PC-9 (cell line): ENCODE results near the gene C16orf90. TPM values are rescaled to one million over a fixed set of nuclear protein-coding genes. Genes with fewer than 3 reads are reported as not detected.

Source experiments
- BruUV-seq: library from RNA; stranded (reverse); fragments of 400-500 nt; replicated peaks from 2 replicates; lab custom pipeline; 2021; lab: Mats Ljungman, UMichigan
- CTCF ChIA-PET: fragments of 300-600 bp; sonication (Branson Sonifier 250); formaldehyde crosslinking; loops from one replicate; lab custom pipeline; 2022; ENCODE audit warnings: antibody characterized with exemption; lab: Charles Lee
- POLR2A ChIA-PET: fragments of 300-600 bp; sonication (Branson Sonifier 250); formaldehyde crosslinking; loops from one replicate; lab custom pipeline; 2022; ENCODE audit warnings: antibody characterized with exemption; ENCODE audit not compliant: unreplicated experiment; lab: Charles Lee
- DNase-seq, 2 experiments: peaks; one replicate each; pipeline versions ENCODE4 v3.0.0 to v3.0.0-alpha.2; 2015 to 2022; ENCODE audit warnings: mixed read lengths in 1 of 2
- H2AFZ ChIP-seq: fragments of 200-600 bp; sonication (generic); 2 replicates; pipeline ENCODE4 v1.8.1; 2017; ENCODE audit warnings: antibody characterized with exemption
- H3F3A ChIP-seq: fragments of 200-600 bp; sonication (generic); 2 replicates; pipeline ENCODE4 v1.8.1; 2017; ENCODE audit warnings: antibody characterized with exemption, mild to moderate bottlenecking, low read depth; ENCODE audit not compliant: insufficient read depth
- H3K27ac ChIP-seq: fragments of 200-600 bp; sonication (generic); 2 replicates; pipeline ENCODE4 v1.6.1; 2016; ENCODE audit warnings: mixed run types
- H3K27me3 ChIP-seq: fragments of 200-600 bp; sonication (generic); 2 replicates; pipeline ENCODE4 v1.6.1; 2016; ENCODE audit warnings: low read depth, mixed run types; ENCODE audit not compliant: insufficient read depth
- H3K36me3 ChIP-seq: fragments of 200-600 bp; sonication (generic); 2 replicates; pipeline ENCODE4 v1.6.1; 2016; ENCODE audit warnings: low read depth, mixed run types
- H3K4me1 ChIP-seq: fragments of 200-600 bp; sonication (generic); replicated peaks from 2 replicates; pipeline ENCODE4 v1.6.1; 2016; ENCODE audit warnings: mixed run types; ENCODE audit not compliant: insufficient read depth
- H3K4me2 ChIP-seq: fragments of 200-600 bp; sonication (generic); 2 replicates; pipeline ENCODE4 v1.6.1; 2017; ENCODE audit warnings: mixed run types
- H3K4me3 ChIP-seq: fragments of 200-600 bp; sonication (generic); 2 replicates; pipeline ENCODE4 v1.6.1; 2016; ENCODE audit warnings: mixed run types
- H3K79me2 ChIP-seq: fragments of 200-600 bp; sonication (generic); 2 replicates; pipeline ENCODE4 v1.6.1; 2017; ENCODE audit warnings: low read depth, mixed run types
- H3K9me2 ChIP-seq: fragments of 200-600 bp; sonication (generic); 2 replicates; pipeline ENCODE4 v1.8.1; 2017; ENCODE audit warnings: mild to moderate bottlenecking; ENCODE audit not compliant: insufficient read depth
- H3K9me3 ChIP-seq: fragments of 200-600 bp; sonication (generic); 2 replicates; pipeline ENCODE4 v1.8.1; 2016; ENCODE audit warnings: low read depth; ENCODE audit not compliant: insufficient read depth
- H4K20me1 ChIP-seq: fragments of 200-600 bp; sonication (generic); 2 replicates; pipeline ENCODE4 v1.8.1; 2017; ENCODE audit not compliant: insufficient read depth
- EZH2 ChIP-seq: fragments of 200-600 bp; sonication (generic); IDR thresholded peaks from 2 replicates; pipeline ENCODE4 v1.8.0; 2017; ENCODE audit warnings: antibody characterized with exemption, low read depth
- intact Hi-C: fragments of 100-400 bp; cut with micrococcal nuclease; formaldehyde crosslinking; loops from one replicate; pipeline ENCODE4 v1.10.0; 2022; ENCODE audit not compliant: unreplicated experiment
- total RNA-seq: library from RNA; stranded (reverse); gene quantifications from 2 replicates; pipeline ENCODE4 v1.2.3, GENCODE V29; 2021
- TF ChIP-seq, protein P1 (sequence below): fragments of 200-600 bp; sonication (generic); conservative IDR thresholded peaks from 2 replicates; pipeline ENCODE4 v1.6.1; 2017; ENCODE audit warnings: mixed run types, antibody characterized with exemption, mild to moderate bottlenecking, moderate library complexity

C16orf90 gene
- total RNA-seq, 1 experiment from 2014 or later, result not detected

DNA sequence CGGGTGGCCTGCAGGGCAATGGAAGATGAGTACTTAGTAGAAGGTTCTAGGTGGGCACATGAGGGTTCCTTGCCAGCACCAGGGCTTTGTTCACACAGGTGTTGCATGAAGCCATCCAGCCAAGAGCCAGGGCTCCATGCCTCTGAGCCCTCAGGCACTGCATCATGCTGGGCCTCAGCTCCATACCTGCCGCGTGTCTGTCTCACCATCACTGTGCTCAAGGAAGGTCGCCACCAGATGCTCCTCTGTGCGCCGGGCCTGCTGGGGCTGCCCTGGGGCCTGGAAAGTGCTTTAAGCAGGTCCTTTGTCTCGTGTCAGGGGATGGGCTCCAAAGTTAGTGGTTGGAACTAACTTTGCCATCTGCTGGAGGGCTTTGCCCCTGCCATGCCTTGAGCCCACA is 25.6 kb downstream of the C16orf90 start:
- intact Hi-C loops, result no loop called here
- Histone ChIP-seq H3K4me2 (no peak overlapping the region), H3K4me1 (no peaks in the 10 kb centered on the region), H3K4me3 (no peak overlapping the region), H3K9me2 (no peaks in the 10 kb centered on the region), H3K27ac (no peak overlapping the region), H3K36me3 (no peaks in the 10 kb centered on the region; the same call in 1 of the 2 replicates), H3K27me3 (no peaks in the 10 kb centered on the region), H4K20me1 (peaks cover 64% of the 10 kb centered on the region), H3F3A (no peaks in the 10 kb centered on the region), H3K9me3 (no peaks in the 10 kb centered on the region), H2AFZ (no peak overlapping the region), H3K79me2 (peaks cover 96% of the 10 kb centered on the region)
- ChIA-PET CTCF (no interaction called here), POLR2A (no interaction called here)
- no TSS peak for BruUV-seq
- TF ChIP-seq EZH2, result no peak
- TF ChIP-seq, protein P1, sequence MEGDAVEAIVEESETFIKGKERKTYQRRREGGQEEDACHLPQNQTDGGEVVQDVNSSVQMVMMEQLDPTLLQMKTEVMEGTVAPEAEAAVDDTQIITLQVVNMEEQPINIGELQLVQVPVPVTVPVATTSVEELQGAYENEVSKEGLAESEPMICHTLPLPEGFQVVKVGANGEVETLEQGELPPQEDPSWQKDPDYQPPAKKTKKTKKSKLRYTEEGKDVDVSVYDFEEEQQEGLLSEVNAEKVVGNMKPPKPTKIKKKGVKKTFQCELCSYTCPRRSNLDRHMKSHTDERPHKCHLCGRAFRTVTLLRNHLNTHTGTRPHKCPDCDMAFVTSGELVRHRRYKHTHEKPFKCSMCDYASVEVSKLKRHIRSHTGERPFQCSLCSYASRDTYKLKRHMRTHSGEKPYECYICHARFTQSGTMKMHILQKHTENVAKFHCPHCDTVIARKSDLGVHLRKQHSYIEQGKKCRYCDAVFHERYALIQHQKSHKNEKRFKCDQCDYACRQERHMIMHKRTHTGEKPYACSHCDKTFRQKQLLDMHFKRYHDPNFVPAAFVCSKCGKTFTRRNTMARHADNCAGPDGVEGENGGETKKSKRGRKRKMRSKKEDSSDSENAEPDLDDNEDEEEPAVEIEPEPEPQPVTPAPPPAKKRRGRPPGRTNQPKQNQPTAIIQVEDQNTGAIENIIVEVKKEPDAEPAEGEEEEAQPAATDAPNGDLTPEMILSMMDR, result no peak
- no peak for DNase-seq

DNA sequence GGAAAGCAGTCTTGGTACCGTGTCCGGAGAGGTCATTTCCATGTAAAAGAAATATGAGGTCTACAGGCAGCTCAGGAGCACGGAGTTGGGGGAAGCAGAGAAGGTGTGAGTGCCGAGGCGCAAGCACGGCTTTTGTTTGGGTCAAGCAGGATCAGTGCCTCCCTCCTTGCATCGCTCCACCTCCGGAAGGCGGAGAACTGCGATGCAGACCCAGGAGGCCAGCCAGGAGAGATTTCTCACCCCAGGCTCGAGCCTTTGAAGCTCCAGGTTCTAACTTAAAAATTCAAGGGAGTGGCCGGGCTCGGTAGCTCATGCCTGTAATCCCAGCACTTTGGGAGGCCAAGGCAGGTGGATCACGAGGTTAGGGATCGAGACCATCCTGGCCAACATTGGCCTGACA is 26.8 kb downstream of the C16orf90 start:
- DNase-seq, result no peak
- Histone ChIP-seq H3K79me2 (peaks cover 97% of the 10 kb centered on the region), H3K4me1 (no peaks in the 10 kb centered on the region), H3K27me3 (no peaks in the 10 kb centered on the region), H3K4me3 (no peak overlapping the region), H4K20me1 (peaks cover 74% of the 10 kb centered on the region), H3K36me3 (no peaks in the 10 kb centered on the region; the same call in 1 of the 2 replicates), H3K9me2 (no peaks in the 10 kb centered on the region), H3F3A (no peaks in the 10 kb centered on the region), H3K4me2 (no peak overlapping the region), H3K9me3 (no peaks in the 10 kb centered on the region), H2AFZ (no peak overlapping the region), H3K27ac (no peak overlapping the region)
- intact Hi-C loops, result no loop called here
- ChIA-PET POLR2A (interaction anchor here (0.6 kb wide), 1 partner anchor 145 kb away, joined by 3 read pairs; no protein-coding TSS in a partner anchor), CTCF (no interaction called here)
- no TSS peak for BruUV-seq
- TF ChIP-seq, protein P1, result no peak
- TF ChIP-seq EZH2, result no peak

DNA sequence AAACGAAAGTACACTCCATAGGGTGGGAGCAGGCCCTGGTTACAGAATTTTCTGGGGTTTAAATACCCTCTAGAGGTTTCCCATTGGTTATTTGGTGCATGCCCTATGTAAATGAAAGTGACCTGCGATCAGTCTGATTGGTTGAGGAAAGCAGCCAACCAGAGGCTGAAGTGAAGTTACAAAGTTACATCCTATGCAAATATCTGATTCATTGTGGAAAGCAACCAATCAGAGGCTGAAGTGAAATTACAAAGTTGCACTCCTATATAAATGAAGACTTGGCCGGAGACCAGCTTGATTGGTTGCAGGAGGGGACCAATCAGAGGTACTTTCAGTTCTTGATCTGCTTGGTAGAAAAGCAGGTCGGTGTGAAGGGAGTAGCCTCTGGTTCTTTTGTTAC is 27.4 kb downstream of the C16orf90 start:
- CTCF ChIA-PET, result no interaction called here
- peak in 1 of 2 experiments; percentile 40 for DNase-seq

More for the DNA sequence above, 27.4 kb downstream of the C16orf90 start:
- Histone ChIP-seq H3K9me2 (no peaks in the 10 kb centered on the region), H3K27me3 (no peaks in the 10 kb centered on the region), H3K9me3 (no peaks in the 10 kb centered on the region), H4K20me1 (peaks cover 74% of the 10 kb centered on the region), H3K27ac (no peak overlapping the region), H3K79me2 (peaks cover 97% of the 10 kb centered on the region), H3F3A (no peaks in the 10 kb centered on the region), H3K36me3 (no peaks in the 10 kb centered on the region; the same call in 1 of the 2 replicates), H3K4me1 (no peaks in the 10 kb centered on the region), H3K4me3 (no peak overlapping the region), H3K4me2 (no peak overlapping the region), H2AFZ (no peak overlapping the region)
- TF ChIP-seq, protein P1, result no peak
- TF ChIP-seq EZH2, result no peak
- intact Hi-C loops, result no loop called here
- no TSS peak for BruUV-seq
- POLR2A ChIA-PET, result interaction anchor here (0.6 kb wide), 1 partner anchor 145 kb away, joined by 3 read pairs; no protein-coding TSS in a partner anchor
